Kasumi-1 (cell line): ENCODE results near the gene CSF2.

ENCODE experiments used
- DNase-seq, 2 experiments: peaks; one replicate each; lab custom pipeline; 2025; lab: John Stamatoyannopoulos, UW

The CSF2 gene

DNA sequence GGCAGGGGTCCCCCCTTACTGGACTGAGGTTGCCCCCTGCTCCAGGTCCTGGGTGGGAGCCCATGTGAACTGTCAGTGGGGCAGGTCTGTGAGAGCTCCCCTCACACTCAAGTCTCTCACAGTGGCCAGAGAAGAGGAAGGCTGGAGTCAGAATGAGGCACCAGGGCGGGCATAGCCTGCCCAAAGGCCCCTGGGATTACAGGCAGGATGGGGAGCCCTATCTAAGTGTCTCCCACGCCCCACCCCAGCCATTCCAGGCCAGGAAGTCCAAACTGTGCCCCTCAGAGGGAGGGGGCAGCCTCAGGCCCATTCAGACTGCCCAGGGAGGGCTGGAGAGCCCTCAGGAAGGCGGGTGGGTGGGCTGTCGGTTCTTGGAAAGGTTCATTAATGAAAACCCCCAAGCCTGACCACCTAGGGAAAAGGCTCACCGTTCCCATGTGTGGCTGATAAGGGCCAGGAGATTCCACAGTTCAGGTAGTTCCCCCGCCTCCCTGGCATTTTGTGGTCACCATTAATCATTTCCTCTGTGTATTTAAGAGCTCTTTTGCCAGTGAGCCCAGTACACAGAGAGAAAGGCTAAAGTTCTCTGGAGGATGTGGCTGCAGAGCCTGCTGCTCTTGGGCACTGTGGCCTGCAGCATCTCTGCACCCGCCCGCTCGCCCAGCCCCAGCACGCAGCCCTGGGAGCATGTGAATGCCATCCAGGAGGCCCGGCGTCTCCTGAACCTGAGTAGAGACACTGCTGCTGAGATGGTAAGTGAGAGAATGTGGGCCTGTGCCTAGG, at the start of gene CSF2:
Gene CSF2, plus strand, starts transcription at position 559 of the 783 bp plus-strand sequence. Its CDS starts 35 bp downstream, at position 594.
- no peak for DNase-seq

DNA sequence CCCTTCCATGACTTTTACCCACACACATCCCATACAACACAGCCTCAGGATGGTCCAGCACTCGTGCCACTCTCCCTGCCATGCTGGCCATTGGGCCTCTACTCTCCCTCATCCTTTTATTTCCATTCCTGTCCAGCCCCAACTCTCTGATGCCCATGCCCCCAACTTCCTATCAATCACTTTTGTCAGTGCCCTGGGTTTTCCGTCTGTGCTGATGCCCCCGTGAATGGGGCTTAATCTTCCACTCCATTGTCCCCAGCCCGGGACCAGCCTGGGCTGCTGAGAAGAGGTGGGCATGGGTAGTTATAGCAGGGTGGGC, 49.5 kb upstream of the CSF2 start:
- no peak for DNase-seq

DNA sequence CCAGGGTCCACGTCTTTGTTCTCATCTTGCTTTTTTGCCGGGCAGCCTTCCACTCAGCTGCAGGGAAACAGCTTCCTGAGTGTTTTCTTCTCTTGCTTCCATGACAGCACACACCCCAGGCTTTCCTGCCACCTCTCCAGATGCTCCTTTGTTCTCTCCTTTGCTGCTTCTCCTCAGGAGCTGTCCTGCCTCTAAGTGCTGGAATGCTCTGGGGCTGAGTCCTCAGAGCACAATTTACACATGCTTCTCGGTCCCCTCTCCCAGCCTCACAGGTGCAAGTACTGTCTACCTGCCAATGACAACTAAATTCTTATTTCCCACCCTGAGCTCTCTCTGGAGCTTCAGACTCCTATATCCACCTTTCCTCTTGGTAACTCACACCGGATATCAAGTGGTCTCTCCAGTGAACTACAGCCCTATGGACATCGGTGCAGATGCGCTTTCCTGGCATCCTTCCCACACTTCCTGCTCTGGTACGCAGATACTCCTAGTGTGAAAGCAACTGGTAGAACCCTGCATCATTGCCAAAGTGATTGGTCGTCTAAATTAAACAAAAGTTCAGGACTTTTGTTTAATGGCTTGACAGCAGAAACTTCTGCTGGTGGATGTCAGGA, 48.7 kb upstream of the CSF2 start:
- peak in 1 of 2 experiments; percentile 15 for DNase-seq

DNA sequence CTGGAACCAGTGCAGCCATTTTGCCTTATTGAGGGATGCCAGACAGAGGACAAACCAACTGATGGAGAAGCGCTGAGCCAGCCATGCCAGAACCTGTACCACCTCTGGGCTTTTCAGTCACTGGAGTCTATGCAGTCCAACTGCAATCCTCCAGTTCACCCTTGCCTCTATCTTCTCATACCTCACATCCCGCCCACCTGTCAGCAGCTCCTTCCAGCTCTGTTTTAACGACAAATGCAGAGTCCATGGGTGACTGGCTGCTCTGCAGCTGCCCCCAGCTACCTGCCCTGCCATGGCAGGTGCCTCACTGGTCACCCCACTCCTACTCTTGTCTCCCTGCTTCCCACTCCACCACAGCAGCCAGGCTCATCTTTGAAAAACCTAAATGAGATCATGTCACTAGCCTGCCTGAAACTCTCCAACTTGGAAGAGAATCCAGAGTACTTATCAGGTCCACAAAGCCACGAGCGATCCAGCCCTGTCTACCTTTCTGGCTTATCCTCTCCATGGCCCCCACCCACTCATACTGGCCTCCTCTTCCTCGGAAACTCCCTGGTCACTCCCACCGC, 48.1 kb upstream of the CSF2 start:
- DNase-seq, result no peak

DNA sequence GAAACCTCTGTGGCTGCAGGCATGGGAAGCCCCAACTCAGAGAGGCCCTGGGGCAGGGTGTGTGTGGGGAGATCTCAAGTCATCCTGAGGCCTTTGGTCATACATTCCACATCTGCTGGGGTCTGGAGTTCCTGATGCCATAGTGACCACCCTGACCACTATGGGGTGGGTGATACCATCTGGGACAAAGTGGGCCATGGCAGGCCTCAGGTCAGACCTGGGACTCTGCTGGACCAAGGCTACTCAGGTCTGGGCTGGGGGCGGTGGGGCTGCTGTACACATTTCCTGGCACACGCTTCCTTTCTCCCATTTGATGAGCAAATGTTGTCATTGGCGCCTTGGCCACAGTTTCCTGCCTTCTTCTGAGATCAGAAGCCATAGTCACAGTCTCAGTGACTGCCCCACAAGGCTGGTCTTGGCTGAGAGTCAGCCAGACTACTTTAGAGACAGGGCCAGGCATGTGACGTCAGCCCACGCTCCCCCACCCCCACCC, 47.0 kb upstream of the CSF2 start:
- no peak for DNase-seq

DNA sequence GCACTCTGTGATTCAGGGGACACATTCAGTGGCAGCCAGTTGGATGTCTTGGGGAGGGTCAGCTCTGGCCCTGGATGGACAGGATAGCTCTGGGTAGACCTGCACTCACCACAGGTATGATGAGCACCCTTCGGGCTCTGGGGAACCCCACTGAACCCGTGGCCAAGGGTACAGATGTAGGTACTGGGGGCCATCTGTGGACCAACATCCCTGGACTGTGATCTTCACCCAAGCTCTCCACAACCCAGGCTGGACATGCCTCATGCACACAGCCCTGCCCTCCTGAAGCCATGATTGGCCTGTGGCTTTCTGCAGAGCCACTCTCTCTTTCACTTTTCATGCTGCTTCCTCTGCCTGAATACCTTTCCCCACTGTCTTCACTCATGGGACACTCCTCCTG, 46.6 kb upstream of the CSF2 start:
- DNase-seq, result no peak

GRCh38 chr5:132029609-132030330, 43.8 kb upstream of the CSF2 start:
- DNase-seq, result no peak

DNA sequence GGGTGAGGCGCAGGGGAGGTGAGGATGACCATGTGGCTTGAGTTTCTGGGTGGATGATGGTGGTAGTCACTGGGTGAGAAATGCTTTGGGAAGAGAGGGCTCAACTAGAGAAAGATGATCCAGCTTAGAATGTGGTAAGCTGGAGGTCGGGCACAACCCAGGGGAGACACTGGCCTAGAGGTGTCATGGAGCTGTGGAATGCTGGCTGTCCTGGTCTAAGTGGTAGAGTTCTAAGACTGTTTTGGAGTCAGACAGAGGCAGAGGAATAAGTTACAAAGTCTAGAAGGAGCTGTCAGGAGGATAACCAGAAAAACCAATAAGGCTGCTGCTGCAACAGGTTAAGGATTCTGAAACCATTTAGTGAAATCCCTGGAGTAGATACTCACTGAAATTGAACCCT, 43.0 kb upstream of the CSF2 start:
- no peak for DNase-seq

DNA sequence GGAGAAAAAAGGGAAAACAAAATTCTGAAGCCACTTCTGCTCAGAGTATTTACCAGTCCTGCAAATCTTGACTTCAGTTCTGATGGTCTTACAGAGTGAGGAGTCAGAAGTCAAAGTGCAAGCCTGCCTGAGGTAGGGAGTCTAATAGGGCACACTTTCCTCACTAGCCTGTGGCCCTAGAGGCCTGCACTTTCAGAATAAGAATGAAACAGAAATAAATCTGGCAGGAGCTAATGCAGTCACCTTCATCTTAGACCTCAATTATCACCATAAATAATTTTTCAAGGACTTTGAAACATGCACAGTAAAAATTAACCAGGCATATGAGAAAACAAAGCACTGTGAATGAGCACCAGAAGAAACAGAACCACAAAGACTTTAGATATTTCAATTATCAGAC, 41.4 kb upstream of the CSF2 start:
- DNase-seq, result no peak

GRCh38 chr5:132033122-132033521, 40.5 kb upstream of the CSF2 start:
- DNase-seq, result no peak

DNA sequence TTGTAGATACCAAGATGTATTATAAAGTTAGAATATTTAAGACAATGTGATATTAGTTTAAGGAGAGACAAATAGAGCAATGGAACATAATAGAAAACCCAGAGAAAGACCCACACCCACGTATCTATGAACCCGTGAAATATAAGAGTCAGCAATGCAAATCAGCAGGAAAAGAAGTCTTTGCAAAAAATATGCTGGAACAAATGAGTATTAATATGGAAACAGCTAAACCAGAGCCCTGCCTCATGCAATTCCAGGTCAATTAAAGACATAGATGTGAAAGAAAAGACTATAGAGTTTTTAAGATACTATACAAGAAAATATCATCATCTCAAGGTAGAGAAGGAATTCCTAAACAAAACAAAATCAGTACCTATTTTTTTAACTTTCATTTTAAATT, 36.2 kb upstream of the CSF2 start:
- no peak for DNase-seq

DNA sequence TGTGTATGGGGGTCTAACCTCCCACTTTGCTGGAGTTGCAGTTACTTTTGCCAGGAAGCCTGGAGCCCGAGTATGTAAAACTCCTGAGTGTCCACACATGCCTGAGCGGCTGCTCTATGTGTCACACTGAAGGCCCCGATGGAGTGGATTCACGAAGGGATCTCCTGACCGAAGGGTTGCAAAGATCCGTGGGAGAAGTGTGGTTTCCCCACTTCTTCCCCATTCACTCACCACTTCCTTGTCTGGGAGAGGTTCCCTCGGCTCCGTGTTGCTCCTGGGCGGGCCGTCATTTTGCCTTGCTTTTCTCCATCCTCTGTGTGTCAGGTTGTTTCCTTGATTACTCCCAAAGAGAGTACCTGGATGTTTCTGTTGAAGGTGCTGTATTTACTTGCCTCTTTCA, 29.4 kb upstream of the CSF2 start:
- DNase-seq, result peak; percentile 37 to 42

GRCh38 chr5:132046880-132047299, 26.7 kb upstream of the CSF2 start:
- DNase-seq, result no peak

DNA sequence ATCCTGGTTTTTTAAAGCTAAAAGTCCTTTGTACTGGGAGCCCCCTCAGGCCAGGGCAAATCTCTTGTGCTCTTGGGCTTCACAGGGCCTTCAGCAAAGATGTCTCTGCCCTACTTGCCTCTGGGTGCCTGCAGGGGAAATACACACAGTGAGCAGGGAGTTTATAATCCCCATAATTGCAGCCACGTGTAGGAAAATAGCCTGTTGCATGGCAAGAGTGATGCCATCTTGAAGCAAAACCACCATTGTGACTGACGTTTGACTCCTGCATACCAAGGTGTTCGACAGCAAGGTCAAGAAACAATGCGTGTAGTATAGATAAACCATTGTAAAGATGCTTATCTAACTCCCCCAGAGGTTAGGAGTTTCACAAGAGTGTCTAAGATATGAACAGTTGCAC, 24.5 kb upstream of the CSF2 start:
- DNase-seq, result no peak

DNA sequence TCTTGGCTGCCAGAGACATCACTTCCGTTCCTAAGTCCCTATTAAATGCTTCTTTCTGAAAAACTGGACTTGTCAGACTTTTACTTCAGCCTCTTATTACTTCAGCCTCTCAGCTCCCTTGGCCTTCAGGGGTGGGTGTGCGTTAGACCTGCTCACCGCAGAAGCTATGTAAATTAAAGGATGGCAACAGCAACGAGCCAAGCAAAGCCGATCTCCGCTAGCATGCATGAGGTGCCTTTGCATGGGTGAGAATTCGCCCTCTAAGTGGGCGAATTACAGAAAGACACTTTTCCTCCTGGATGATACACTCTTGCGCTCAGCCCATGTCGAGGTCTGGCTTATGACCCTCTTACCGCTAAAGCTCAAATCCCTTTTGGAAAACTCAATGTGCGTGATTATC, 24.0 kb upstream of the CSF2 start:
- no peak for DNase-seq

- DNase-seq, result peak; percentile 82 to 83
These were observed 23.5 kb upstream of the CSF2 start for GRCh38 chr5:132050136-132050535.

- DNase-seq, result no peak
These were observed 22.7 kb upstream of the CSF2 start for GRCh38 chr5:132050661-132051552.

DNA sequence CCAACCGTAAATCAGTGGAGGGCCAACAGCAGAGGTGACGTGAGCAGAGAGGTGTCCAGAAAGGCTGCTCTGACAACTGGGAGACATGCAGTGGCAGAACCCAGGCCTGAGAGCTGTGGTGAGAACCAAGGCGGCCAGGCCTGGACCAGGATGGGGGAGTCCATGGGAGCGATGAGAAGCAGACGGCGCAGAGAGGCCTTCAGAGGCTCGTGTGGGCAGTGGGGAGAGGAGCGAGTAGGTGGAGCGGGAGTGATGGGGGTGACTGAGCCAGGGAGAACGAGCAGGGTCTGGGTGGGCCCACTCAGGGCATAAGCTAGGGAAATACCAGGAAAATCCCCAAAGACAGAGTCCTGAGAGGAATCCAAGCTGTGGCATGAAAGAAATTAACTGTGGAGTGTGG, 21.1 kb upstream of the CSF2 start:
- DNase-seq, result no peak

DNA sequence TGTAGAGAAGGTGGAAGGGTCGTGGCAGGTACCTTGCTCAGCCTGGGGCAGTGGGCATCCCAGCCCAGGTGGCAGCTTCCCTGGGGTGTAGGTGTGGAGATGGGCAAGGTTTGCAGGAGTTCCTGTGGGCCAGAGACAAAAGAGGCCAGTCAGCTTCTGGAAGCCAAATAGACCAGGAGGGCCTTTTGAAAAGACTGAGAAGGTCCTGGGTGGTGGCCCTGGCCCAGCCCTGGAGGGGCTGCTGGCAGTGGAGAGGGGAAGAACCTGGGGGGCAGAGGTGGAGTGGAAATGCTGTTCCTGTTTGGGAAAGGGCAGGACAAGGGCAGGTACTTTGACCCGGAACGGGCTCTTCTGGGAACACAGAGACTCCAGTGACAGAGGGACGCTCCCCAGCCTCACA, 20.1 kb upstream of the CSF2 start:
- no peak for DNase-seq

DNA sequence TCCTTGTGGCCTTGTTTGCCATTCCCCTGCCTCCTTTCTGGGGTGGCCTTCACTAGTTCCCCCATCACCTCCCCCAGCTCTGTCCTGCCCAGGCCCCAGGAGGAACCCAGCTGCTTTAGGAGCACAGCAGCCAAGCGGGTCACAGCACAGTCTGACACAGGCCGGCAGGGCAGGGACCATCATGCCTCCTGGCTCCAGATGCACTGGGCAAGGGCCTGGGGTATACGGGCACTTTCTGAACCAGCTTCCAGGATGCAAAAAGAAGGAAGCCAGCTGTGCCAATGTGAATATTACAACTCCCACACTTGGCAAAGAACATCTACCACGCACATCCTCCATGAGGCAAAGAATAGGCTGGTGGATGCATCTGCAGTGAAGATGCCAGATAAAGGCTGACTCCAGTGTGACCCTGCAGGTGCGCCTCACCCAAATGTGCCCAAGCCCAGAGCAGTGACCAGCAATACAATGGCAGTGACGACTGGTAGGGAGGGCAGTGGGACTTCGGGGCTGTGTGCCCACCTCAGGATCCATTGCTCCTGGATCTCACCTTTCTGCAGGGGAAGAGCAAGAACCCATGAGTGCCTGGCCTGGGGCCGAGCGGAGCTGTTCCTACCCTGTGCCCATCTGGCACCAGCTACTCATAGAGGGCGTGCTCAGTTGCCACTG, 19.4 kb upstream of the CSF2 start:
- no peak for DNase-seq
